Measurements from ENCODE around the gene GCLC. TPM values are rescaled to one million over a fixed set of nuclear protein-coding genes. Genes with fewer than 3 reads are reported as not detected.

The GCLC gene
- total and polyA plus RNA-seq, 9 of the 15 experiments (the other 6 are each of a cell fraction or from before 2014, with no cell fraction given) = 3.9 to 20.0 (median 9.4) TPM

DNA sequence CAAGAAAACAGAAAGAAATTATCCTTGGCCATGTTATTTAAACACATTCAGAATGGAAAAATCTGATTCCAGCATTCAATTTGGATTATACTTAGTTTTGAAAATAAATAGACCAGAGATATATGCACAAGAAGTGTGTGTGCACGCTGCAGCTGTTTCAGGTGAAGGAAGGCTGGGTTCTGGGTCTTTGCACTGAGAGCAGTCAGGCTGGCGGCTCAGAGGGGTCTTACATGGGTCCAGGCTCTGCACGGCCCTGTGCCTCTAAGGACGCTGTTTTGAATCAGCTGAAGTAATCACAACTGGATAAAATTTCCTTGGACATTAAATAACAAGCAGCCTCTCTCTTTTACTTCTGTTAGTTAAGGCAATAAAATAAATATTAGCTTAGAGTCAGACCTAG is 31.8 kb downstream of the GCLC start:
- Histone ChIP-seq H3K27me3 (ENCODE audit: control insufficient read depth in 2 of 2, insufficient read depth in 2 of 2, low read length in 2 of 2) (no peaks in the 10 kb centered on the region), H3K36me3 (ENCODE audit: control insufficient read depth, insufficient read depth, low read length) (peaks cover 8% of the 10 kb centered on the region; the same call in 2 of the 3 replicates), H3K4me1 (replicated peaks in 1 of 2; ENCODE audit: control insufficient read depth in 2 of 2, insufficient read depth in 2 of 2, low read length in 2 of 2) (no peaks in the 10 kb centered on the region), H4K20me1 (replicated peaks; ENCODE audit: control insufficient read depth, insufficient read depth, low read length) (no peaks in the 10 kb centered on the region), H3K4me2 (ENCODE audit: insufficient read depth, low read length) (no peak overlapping the region), H3K27ac (ENCODE audit: extremely low read depth, low read depth, low read length) (no peak overlapping the region), H3K9me3 (replicated peaks; ENCODE audit: control insufficient read depth, insufficient read depth, low read depth, low read length) (no peaks in the 10 kb centered on the region), H3K9me1 (ENCODE audit: control insufficient read depth, insufficient read depth, low read length) (no peaks in the 10 kb centered on the region), H2AFZ (ENCODE audit: low read depth, low read length) (no peak overlapping the region), H3K79me2 (ENCODE audit: control insufficient read depth, insufficient read depth, low read length) (no peaks in the 10 kb centered on the region), H3K4me3 (no peak overlapping the region), H3K9ac (ENCODE audit: insufficient read depth in 1 of 2, low read depth in 2 of 2, low read length in 2 of 2) (no peak overlapping the region)
- TF ChIP-seq ZC3H11A (IDR thresholded peaks at IDR 0.05; ENCODE audit: low read depth, low read length) (no peak), RBM39 (optimal IDR thresholded peaks at IDR 0.05; ENCODE audit: low read depth, low read length) (no peak)
- POLR2A ChIA-PET = interaction anchor here (0.5 to 1.6 kb wide), 2 partner anchors 22 to 123 kb away, joined by 3 to 4 read pairs; no protein-coding TSS in a partner anchor
- no peak for FAIRE-seq
- in situ Hi-C loops (cut with MboI) (no loop called here), intact Hi-C loops (cut with micrococcal nuclease) (no loop called here)
- no TSS peak for BruUV-seq (replicated peaks)
- ATAC-seq = no peak
- no peak for DNase-seq (ENCODE audit: extremely low read depth in 1 of 4, low spot score in 3 of 4)
- 76% methylated on average over 4 of the region's 4 CpGs for WGBS (ENCODE audit: insufficient coverage, low coverage, missing lambda C conversion rate)
- CTCF ChIA-PET (ENCODE audit: low intra/inter-chr PET ratio) = interaction anchor here (1.9 kb wide), 1 partner anchor 138 kb away, joined by 12 read pairs; no protein-coding TSS in a partner anchor

- Histone ChIP-seq H3K4me2 (ENCODE audit: insufficient read depth, low read length) (no peak overlapping the region), H3K9me3 (replicated peaks; ENCODE audit: control insufficient read depth, insufficient read depth, low read depth, low read length) (no peaks in the 10 kb centered on the region), H3K27ac (ENCODE audit: extremely low read depth, low read depth, low read length) (no peak overlapping the region), H3K4me3 (no peak overlapping the region), H4K20me1 (replicated peaks; ENCODE audit: control insufficient read depth, insufficient read depth, low read length) (no peaks in the 10 kb centered on the region), H3K4me1 (replicated peaks in 1 of 2; ENCODE audit: control insufficient read depth in 2 of 2, insufficient read depth in 2 of 2, low read length in 2 of 2) (no peaks in the 10 kb centered on the region), H3K9ac (ENCODE audit: insufficient read depth in 1 of 2, low read depth in 2 of 2, low read length in 2 of 2) (no peak overlapping the region), H3K9me1 (ENCODE audit: control insufficient read depth, insufficient read depth, low read length) (no peaks in the 10 kb centered on the region), H3K36me3 (ENCODE audit: control insufficient read depth, insufficient read depth, low read length) (peaks cover 8% of the 10 kb centered on the region; the same call in 2 of the 3 replicates), H2AFZ (ENCODE audit: low read depth, low read length) (no peak overlapping the region), H3K27me3 (ENCODE audit: control insufficient read depth in 2 of 2, insufficient read depth in 2 of 2, low read length in 2 of 2) (no peaks in the 10 kb centered on the region), H3K79me2 (ENCODE audit: control insufficient read depth, insufficient read depth, low read length) (no peaks in the 10 kb centered on the region)
- no TSS peak for BruUV-seq (replicated peaks)
- DNase-seq (ENCODE audit: extremely low read depth in 1 of 4, low spot score in 3 of 4) (no peak), ATAC-seq (no peak), FAIRE-seq (no peak)
- intact Hi-C loops (cut with micrococcal nuclease) (no loop called here), in situ Hi-C loops (cut with MboI) (no loop called here)
- POLR2A ChIA-PET = interaction anchor here (1.6 kb wide), 1 partner anchor 22 kb away, joined by 4 read pairs; no protein-coding TSS in a partner anchor
- 65% methylated on average over 4 of the region's 4 CpGs for WGBS (ENCODE audit: insufficient coverage, low coverage, missing lambda C conversion rate)
- CTCF ChIA-PET (ENCODE audit: low intra/inter-chr PET ratio) = interaction anchor here (0.7 kb wide), 1 partner anchor 50 kb away, joined by 4 read pairs; no protein-coding TSS in a partner anchor
- TF ChIP-seq, protein P1, sequence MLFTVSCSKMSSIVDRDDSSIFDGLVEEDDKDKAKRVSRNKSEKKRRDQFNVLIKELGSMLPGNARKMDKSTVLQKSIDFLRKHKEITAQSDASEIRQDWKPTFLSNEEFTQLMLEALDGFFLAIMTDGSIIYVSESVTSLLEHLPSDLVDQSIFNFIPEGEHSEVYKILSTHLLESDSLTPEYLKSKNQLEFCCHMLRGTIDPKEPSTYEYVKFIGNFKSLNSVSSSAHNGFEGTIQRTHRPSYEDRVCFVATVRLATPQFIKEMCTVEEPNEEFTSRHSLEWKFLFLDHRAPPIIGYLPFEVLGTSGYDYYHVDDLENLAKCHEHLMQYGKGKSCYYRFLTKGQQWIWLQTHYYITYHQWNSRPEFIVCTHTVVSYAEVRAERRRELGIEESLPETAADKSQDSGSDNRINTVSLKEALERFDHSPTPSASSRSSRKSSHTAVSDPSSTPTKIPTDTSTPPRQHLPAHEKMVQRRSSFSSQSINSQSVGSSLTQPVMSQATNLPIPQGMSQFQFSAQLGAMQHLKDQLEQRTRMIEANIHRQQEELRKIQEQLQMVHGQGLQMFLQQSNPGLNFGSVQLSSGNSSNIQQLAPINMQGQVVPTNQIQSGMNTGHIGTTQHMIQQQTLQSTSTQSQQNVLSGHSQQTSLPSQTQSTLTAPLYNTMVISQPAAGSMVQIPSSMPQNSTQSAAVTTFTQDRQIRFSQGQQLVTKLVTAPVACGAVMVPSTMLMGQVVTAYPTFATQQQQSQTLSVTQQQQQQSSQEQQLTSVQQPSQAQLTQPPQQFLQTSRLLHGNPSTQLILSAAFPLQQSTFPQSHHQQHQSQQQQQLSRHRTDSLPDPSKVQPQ (CRISPR knock-in tag; IDR thresholded peaks at IDR 0.05; ENCODE audit: borderline replicate concordance) = no peak
- TF ChIP-seq ZC3H11A (IDR thresholded peaks at IDR 0.05; ENCODE audit: low read depth, low read length) = no peak
- TF ChIP-seq, protein P2, sequence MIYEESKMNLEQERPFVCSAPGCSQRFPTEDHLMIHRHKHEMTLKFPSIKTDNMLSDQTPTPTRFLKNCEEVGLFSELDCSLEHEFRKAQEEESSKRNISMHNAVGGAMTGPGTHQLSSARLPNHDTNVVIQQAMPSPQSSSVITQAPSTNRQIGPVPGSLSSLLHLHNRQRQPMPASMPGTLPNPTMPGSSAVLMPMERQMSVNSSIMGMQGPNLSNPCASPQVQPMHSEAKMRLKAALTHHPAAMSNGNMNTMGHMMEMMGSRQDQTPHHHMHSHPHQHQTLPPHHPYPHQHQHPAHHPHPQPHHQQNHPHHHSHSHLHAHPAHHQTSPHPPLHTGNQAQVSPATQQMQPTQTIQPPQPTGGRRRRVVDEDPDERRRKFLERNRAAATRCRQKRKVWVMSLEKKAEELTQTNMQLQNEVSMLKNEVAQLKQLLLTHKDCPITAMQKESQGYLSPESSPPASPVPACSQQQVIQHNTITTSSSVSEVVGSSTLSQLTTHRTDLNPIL (CRISPR knock-in tag; IDR thresholded peaks at IDR 0.05) = no peak
- TF ChIP-seq NELFE (IDR thresholded peaks at IDR 0.05; ENCODE audit: insufficient read depth, insufficient read length) = no peak
- TF ChIP-seq ZFP91 (CRISPR knock-in tag; IDR thresholded peaks at IDR 0.05) = no peak
- TF ChIP-seq FIP1L1 (IDR thresholded peaks at IDR 0.05; ENCODE audit: low read depth, low read length, poor library complexity, severe bottlenecking) = no peak
These were observed 32.3 kb downstream of the GCLC start for GRCh38 chr6:53512626-53513025.

All from K562 (cell line).